Measurements from ENCODE around the gene IFNW1.

Gene IFNW1

GRCh38 chr9:21110708-21111576, 30.7 kb downstream of the IFNW1 start:
- peak; percentile 26 for DNase-seq (ENCODE audit: low read depth)

DNA sequence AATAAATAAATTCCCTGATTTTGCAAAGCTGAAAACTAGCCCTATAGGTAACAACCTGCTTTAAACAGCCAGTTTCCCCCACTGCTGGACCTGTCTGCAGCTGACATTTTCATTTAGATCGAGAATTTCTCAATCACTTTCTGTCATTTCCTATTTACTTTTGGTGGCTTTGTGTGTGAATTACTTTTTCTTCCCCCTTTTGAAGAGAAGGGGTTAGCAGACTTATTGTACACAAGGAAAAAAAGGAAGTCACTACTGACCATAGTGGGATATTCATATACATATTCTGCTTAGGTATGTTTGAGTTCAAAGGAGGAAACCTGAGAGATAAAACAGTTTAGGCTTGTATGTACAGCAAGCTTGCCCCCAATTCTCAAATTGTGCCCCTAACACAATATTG, 36.8 kb downstream of the IFNW1 start:
- DNase-seq (ENCODE audit: low read depth) = no peak

- DNase-seq (ENCODE audit: low read depth) = peak; percentile 21
Measured at GRCh38 chr9:21102305-21102704, 39.3 kb downstream of the IFNW1 start.

DNA sequence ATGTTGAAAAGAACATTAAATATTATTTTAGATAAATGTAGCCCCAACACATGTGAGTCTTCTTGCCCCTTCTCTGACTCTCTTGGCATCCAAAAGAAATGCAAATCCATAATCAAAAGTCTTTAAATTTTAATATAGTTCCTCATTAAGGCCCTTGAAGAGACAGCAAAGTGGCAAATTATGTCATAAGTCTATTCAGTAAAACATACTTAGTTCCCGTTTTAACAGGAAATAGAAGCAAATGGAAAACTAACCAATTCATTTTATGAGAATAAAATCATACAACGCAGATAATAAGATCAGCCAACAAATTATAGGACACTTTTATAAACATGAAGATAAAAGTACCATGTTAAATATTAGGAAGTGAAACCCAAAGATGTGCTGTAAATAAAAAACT, 43.8 kb downstream of the IFNW1 start:
- no peak for DNase-seq (ENCODE audit: low read depth)

- DNase-seq (ENCODE audit: low read depth) = no peak
Measured at GRCh38 chr9:21096901-21097255, 44.8 kb downstream of the IFNW1 start.

- DNase-seq (ENCODE audit: low read depth) = peak; percentile 24
Measured at GRCh38 chr9:21096172-21096900, 45.3 kb downstream of the IFNW1 start.

DNA sequence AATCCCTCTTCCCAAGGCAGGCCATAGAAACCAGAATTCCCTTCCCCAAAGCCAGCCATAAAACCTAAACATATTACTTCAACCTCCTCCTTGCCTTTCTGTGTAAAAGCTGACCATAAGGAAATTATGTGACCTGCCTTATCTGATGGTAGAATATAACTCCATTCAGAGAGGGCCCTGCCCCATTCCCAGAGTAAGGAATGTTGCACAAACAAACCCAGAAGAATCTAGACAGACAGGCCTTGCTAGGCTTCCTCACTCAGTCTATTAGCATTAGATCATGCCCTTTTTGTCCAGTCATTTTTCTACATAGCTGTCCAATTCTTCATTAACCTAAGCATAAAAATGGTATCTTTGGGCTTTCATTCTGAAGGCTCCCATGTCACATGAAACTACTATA, 46.1 kb downstream of the IFNW1 start:
- no peak for DNase-seq (ENCODE audit: low read depth)

Measured in GM04503 (cell line).